ENCODE data around the gene PSIP1.
"Not testable (repeated sequence)": the region's sequence is repeated elsewhere in the genome, so short reads cannot be mapped to it uniquely, and the experiment has no call there.

Gene PSIP1
- 103 to 323 (median 214) reads per million in 3 experiments for total RNA-seq

DNA sequence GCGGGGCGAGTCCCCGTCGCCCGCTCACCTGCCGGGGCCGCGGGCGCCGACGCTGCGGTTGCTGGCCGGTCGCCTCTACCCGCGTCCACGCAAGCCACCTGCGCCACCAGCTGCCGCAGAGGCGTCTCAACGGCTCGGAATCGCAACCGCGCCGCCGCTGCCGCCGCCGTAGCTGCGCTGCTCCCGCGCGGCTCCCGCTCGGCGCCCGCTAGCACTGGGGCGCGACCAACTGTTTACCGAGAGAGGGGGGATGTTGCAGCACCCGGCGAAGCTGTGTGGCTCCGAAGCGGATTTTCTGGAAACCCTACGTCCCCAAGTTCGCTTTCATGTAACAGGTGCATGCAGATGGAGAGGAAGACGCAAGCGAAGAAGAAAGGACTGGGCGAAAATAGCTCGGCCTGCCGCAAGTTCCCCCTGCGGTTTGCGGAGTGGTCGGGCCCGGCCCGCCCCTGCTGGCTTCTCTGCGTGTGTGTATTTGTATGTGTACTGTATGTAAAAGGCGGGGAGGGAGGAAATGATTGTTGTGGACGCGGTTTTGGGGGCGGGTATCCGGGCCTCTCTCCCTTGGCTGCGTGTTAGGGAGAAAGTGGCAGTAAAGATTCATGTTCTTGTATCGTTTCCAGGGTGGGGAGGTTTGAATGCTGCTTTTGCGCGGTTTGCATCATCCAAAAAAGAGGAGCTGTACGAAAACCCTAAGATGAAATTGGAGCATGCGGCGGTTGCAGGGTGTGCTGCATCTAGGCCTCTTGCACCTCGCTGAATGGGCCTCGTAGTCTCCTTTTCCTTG, at the start of gene PSIP1:
PSIP1 (minus strand) TSS at position 182 of the 787 bp plus-strand sequence. CDS start 782 bp downstream, outside the sequence.
- peak; percentile 94 for DNase-seq

- peak; percentile 9 for DNase-seq
These were observed 42.7 kb upstream of the PSIP1 start for GRCh38 chr9:15553528-15553898.

GRCh38 chr9:15552636-15553527, 42.1 kb upstream of the PSIP1 start, which contains the start of gene CCDC171:
Gene CCDC171 (plus strand): TSS chr9:15553043. CDS start chr9:15564089, 11,046 bp downstream.
- peak; percentile 86 for DNase-seq

GRCh38 chr9:15549611-15550010, 38.8 kb upstream of the PSIP1 start:
- DNase-seq: no peak

- no peak for DNase-seq
These were observed 32.5 kb upstream of the PSIP1 start for GRCh38 chr9:15543047-15543813.

DNA sequence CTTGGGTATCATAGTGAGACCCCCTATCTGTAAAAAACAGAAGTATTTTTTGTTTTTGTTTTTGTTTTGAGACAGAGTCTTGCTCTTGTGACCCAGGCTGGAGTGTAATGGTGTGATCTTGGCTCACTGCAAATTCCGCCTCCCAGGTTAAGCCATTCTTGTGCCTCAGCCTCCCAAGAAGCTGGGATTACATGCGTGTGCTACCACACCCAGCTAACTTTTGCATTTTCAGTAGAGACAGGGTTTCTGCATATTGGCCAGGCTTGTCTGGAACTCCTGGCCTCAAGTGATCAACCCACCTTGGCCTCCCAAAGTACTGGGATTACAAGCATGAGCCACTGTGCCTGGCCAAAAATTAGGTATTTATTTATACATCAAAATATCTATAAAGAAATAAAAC, 31.9 kb upstream of the PSIP1 start:
- no peak for DNase-seq

DNA sequence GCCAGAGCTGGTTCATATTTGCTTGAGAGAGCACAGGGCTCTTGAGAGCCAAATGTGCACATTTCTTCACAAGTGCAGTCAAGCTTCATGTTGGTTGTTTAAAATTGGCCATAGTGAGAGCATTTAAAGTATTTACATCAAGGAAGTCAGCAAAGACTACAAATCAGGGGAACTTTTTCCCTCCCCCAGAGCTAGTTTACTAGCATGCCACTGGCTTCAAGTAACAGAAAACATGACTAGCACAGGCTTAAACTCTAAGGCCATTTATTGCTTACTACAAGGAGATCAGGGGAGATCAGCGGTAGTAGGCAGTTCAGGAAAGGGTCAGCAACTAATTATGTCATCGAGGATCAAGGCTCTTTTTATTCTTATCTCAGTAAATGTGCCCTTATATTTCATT, 31.1 kb upstream of the PSIP1 start:
- DNase-seq: no peak

DNA sequence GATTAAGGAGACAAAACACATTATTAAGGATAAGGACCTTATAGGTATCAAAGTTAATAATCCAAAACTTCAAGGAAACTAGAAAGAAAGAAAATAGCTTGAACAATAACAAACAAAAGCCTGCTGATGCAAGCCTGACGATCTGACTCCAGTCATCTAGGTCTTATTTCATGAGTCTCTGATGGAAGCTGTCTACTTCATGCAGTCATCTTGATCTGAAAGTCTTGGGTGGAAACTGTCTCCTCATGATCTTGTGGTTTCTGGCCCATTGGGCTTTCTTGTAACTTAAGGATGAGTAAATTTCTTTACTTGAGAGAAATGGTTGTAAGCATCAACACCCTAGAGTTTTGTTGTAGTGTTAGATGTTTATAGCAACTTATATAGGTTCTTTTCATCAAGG, 20.6 kb upstream of the PSIP1 start:
- DNase-seq: no peak

DNA sequence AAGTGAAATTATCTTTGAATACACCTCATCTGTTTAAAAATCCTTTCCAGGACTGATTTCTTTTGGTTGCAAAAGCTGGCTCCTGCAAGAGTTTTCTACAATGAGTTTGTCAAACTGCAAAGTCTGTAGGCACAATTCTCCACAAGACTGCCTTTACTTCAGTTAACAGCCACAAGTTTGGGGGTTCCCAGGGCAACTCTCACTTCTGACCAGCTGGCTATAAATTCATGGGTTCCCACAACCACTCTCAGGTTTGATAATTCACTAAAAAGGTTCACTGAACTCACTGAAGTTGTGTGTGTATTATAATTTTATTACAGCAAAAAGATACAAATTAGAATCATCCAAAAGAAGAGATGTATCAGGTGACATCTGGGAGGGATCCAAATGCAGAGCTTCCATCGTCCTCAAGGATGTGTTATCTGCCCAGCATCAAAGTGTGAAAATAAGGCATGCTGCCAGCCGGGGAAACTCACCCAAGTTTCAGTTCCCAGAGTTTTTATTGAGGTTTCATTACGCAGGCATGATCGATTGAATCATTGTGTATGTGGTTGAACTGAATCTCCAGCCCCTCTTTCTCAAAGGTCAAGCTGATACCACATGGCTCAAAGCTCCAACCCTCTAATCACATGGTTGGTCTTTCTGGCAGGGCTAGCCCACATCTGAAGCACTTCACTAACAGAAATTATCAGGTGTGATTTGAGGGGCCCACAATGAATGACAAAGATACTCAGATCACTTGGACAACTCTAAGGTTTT, 19.0 kb upstream of the PSIP1 start:
- DNase-seq: no peak

DNA sequence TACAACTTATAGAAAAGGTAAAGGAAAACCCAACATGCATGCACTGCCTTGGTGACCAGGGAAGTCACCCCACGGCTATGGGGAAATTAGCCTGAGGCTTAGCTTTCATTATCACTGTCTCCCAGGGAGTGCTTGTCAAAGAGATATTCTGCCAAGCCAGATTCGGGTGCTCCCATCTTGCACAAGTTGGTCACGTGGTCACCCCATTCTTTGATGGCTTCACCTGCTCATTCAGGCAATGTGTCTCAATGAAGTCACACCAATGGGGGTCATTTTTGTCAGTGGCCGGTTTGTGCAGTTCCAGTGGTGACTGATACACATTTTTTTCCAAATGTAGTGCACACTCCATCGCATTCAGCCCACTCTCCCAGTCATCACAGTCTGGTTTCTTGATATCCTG, 16.3 kb upstream of the PSIP1 start:
- not testable (repeated sequence) for DNase-seq

- no peak for DNase-seq
These were observed 15.2 kb upstream of the PSIP1 start for GRCh38 chr9:15525958-15526357.

- DNase-seq: no peak
These were observed 14.2 kb upstream of the PSIP1 start for GRCh38 chr9:15524845-15525455.

DNA sequence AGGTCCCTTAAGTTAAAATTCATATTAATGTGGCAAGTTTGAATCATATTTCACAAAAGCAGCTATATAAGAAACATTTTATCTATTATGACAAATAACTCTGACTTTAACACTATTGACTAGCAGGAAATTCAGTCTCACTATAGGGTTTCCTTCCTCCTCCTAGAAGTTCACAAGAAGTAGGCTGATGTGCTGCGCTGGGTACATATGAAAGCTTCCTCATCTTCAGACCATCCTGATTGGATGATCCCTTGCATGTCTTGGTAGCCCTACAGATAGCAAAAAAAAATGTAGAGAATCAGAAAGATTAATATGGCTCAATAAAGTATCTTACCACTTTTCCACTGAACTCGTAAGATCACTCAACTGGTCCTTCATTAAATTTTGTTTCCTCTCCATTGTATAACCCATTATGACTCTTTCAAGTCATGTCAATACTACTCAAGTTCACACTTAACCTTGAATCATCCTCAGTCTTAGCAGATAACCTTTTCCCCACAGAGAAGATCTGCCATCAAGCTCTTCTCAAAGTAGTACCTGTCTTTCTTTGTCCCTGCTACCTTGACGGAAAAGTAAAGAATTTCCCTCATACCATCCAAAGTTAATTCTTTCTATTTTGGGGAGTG, 11.5 kb upstream of the PSIP1 start:
- DNase-seq: no peak

- no peak for DNase-seq
These were observed 10.5 kb upstream of the PSIP1 start for GRCh38 chr9:15521254-15521653.

DNA sequence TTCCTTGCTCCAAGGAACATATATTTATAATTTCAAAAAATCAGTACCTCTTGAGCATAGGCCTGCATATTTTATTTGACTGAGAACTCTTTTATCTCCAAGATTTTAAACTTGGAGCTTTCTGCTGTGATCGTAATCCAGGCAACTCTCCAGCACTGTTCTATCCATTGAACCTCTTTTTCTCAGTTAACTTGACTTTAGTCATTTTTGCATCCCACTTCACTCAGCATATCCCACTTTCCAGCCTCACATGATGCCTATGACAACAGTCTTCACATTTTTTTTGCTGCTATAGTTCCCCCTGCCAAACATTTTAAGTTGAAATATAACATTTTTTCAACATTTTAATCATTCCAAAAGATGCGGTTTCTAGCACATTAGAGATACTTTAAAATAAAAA, 9.1 kb upstream of the PSIP1 start:
- no peak for DNase-seq

DNA sequence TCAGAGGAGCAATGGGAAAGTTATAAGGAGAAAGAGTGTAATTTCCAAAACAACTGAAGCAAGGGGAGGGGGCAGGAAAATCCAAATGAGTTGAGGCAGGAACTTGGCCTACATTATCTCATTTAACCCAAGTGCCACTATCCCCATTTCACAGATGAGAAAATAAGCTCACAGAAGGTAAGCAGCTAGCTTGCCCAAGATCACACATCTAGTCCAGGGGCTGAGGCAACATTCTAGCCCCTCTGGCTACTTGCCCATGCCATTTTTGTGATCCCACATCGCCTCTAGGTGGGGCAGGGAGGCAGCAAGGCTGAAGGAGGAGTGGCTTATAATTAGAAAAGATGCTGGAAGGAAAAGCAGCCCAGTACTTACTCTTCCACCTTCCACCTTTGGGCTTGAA, 2.6 kb upstream of the PSIP1 start:
- DNase-seq: no peak

DNA sequence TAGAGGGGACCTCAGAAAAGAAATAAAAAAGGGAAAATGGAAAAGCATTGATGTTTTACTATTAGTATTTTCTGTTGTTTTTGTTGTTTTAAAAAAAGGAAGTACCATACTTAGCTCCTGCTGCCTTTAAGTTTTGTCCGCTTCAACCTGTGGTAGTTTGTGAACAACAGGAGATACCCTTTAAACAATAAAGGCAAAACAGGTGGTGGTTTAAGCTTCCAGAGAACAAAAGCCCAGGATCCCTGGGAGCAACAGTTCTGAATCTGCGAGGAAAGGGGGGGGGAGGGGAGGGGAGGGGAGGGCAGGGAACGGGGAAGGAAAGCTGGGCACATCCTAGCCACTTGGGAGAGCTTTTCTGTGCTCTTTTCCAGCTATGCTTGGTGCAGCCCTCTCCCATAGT, 2.1 kb upstream of the PSIP1 start:
- no peak for DNase-seq

- no peak for DNase-seq
These were observed 1.4 kb upstream of the PSIP1 start for GRCh38 chr9:15512204-15512603.

GRCh38 chr9:15509931-15510788, 610 bp downstream of the PSIP1 start:
- DNase-seq: peak; percentile 57

GRCh38 chr9:15505921-15506320, 4.8 kb downstream of the PSIP1 start:
- no peak for DNase-seq

Data from central memory CD4-positive, alpha-beta T cell (primary cell).